Measurements from ENCODE around the gene ACTN3.

Gene ACTN3

GRCh38 chr11:66532784-66533183, 13.9 kb upstream of the ACTN3 start:
- TF ChIP-seq POLR2AphosphoS5 (IDR thresholded peaks at IDR 0.05; ENCODE audit: low read depth, low read length) (no peak), FOXP2 (optimal IDR thresholded peaks at IDR 0.05; ENCODE audit: borderline replicate concordance, extremely low read depth, extremely low read length, insufficient read depth) (no peak), SIN3A (IDR thresholded peaks at IDR 0.05; ENCODE audit: borderline replicate concordance, insufficient read depth, low read length) (no peak), TAF1 (IDR thresholded peaks at IDR 0.05; ENCODE audit: borderline replicate concordance, insufficient read depth, low read length) (no peak)
- TF ChIP-seq, protein P1, sequence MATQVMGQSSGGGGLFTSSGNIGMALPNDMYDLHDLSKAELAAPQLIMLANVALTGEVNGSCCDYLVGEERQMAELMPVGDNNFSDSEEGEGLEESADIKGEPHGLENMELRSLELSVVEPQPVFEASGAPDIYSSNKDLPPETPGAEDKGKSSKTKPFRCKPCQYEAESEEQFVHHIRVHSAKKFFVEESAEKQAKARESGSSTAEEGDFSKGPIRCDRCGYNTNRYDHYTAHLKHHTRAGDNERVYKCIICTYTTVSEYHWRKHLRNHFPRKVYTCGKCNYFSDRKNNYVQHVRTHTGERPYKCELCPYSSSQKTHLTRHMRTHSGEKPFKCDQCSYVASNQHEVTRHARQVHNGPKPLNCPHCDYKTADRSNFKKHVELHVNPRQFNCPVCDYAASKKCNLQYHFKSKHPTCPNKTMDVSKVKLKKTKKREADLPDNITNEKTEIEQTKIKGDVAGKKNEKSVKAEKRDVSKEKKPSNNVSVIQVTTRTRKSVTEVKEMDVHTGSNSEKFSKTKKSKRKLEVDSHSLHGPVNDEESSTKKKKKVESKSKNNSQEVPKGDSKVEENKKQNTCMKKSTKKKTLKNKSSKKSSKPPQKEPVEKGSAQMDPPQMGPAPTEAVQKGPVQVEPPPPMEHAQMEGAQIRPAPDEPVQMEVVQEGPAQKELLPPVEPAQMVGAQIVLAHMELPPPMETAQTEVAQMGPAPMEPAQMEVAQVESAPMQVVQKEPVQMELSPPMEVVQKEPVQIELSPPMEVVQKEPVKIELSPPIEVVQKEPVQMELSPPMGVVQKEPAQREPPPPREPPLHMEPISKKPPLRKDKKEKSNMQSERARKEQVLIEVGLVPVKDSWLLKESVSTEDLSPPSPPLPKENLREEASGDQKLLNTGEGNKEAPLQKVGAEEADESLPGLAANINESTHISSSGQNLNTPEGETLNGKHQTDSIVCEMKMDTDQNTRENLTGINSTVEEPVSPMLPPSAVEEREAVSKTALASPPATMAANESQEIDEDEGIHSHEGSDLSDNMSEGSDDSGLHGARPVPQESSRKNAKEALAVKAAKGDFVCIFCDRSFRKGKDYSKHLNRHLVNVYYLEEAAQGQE (IDR thresholded peaks at IDR 0.05; ENCODE audit: insufficient read depth in 1 of 2, low read depth in 2 of 2, low read length in 2 of 2), result no peak

- TF ChIP-seq POLR2AphosphoS5 (IDR thresholded peaks at IDR 0.05; ENCODE audit: low read depth, low read length) (no peak), FOXP2 (optimal IDR thresholded peaks at IDR 0.05; ENCODE audit: borderline replicate concordance, extremely low read depth, extremely low read length, insufficient read depth) (no peak), SIN3A (IDR thresholded peaks at IDR 0.05; ENCODE audit: borderline replicate concordance, insufficient read depth, low read length) (no peak), TAF1 (IDR thresholded peaks at IDR 0.05; ENCODE audit: borderline replicate concordance, insufficient read depth, low read length) (no peak)
- TF ChIP-seq, protein P1 (IDR thresholded peaks at IDR 0.05; ENCODE audit: insufficient read depth in 1 of 2, low read depth in 2 of 2, low read length in 2 of 2), result no peak
Measured at GRCh38 chr11:66539170-66539869, 7.4 kb upstream of the ACTN3 start.

DNA sequence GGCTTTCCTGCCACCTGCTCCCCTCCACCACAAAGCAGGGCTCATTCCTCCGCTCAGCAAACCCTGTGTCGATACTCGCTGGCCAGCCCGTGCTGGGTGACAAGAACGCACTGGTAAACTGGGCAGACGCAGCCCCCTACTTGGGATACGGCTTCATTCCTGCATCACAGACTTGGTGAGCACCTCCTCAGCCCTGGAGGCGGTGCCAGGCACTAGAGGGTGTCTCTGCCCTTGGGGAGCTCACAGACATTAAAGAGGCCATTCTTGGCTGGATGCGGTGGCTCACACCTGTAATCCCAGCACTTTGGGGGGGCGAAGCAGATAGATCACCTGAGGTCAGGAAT, 6.9 kb upstream of the ACTN3 start:
- TF ChIP-seq FOXP2 (optimal IDR thresholded peaks at IDR 0.05; ENCODE audit: borderline replicate concordance, extremely low read depth, extremely low read length, insufficient read depth), result no peak
- no peak for TF ChIP-seq POLR2AphosphoS5 (IDR thresholded peaks at IDR 0.05; ENCODE audit: low read depth, low read length)
- no peak for TF ChIP-seq TAF1 (IDR thresholded peaks at IDR 0.05; ENCODE audit: borderline replicate concordance, insufficient read depth, low read length)
- TF ChIP-seq SIN3A (IDR thresholded peaks at IDR 0.05; ENCODE audit: borderline replicate concordance, insufficient read depth, low read length), result no peak
- TF ChIP-seq, protein P1 (IDR thresholded peaks at IDR 0.05; ENCODE audit: insufficient read depth in 1 of 2, low read depth in 2 of 2, low read length in 2 of 2), result no peak

- TF ChIP-seq POLR2AphosphoS5 (IDR thresholded peaks at IDR 0.05; ENCODE audit: low read depth, low read length) (no peak), FOXP2 (optimal IDR thresholded peaks at IDR 0.05; ENCODE audit: borderline replicate concordance, extremely low read depth, extremely low read length, insufficient read depth) (no peak), TAF1 (IDR thresholded peaks at IDR 0.05; ENCODE audit: borderline replicate concordance, insufficient read depth, low read length) (no peak), SIN3A (IDR thresholded peaks at IDR 0.05; ENCODE audit: borderline replicate concordance, insufficient read depth, low read length) (no peak)
- TF ChIP-seq, protein P1 (IDR thresholded peaks at IDR 0.05; ENCODE audit: insufficient read depth in 1 of 2, low read depth in 2 of 2, low read length in 2 of 2), result no peak
Measured at GRCh38 chr11:66541892-66542291, 4.8 kb upstream of the ACTN3 start.

Data from PFSK-1 (cell line).